Neural crest cell (in vitro differentiated cells): ENCODE measurements around the gene DOK1. TPM values are rescaled to one million over a fixed set of nuclear protein-coding genes. Genes with fewer than 3 reads are reported as not detected.

Experiments used
- DNase-seq: peaks from one replicate; pipeline ENCODE4 v3.0.0; 2021; ENCODE audit warnings: low read depth, mixed read lengths, low spot score
- H3K27ac Mint-ChIP-seq: one replicate; pipeline ENCODE4 v1.8.0; 2021; ENCODE audit warnings: mild to moderate bottlenecking, mixed read lengths; ENCODE audit not compliant: unreplicated experiment
- H3K27me3 Mint-ChIP-seq: 2 replicates; pipeline ENCODE4 v1.8.0; 2021; ENCODE audit warnings: low read depth, mild to moderate bottlenecking, mixed read lengths
- H3K36me3 Mint-ChIP-seq: 2 replicates; pipeline ENCODE4 v1.8.0; 2021; ENCODE audit warnings: low read depth, mild to moderate bottlenecking, mixed read lengths
- H3K4me1 Mint-ChIP-seq: 2 replicates; pipeline ENCODE4 v1.8.0; 2021; ENCODE audit warnings: mixed read lengths
- H3K4me3 Mint-ChIP-seq: one replicate; pipeline ENCODE4 v1.8.0; 2021; ENCODE audit warnings: mild to moderate bottlenecking, mixed read lengths
- H3K9me3 Mint-ChIP-seq: 2 replicates; pipeline ENCODE4 v1.8.0; 2021; ENCODE audit warnings: mixed read lengths
- CTCF ChIP-seq: fragments of 200-600 bp; sonication (generic); conservative IDR thresholded peaks from 2 replicates; pipeline ENCODE4 v1.5.0; 2021; ENCODE audit warnings: antibody characterized with exemption, mild to moderate bottlenecking
- total RNA-seq: library from RNA; stranded (reverse); gene quantifications from 2 replicates; pipeline ENCODE4 v1.2.1, GENCODE V29; 2021

The DOK1 gene
- total RNA-seq, 1 donor from 2014 or later = 22.4 TPM

GRCh38 chr2:74552914-74553811 lies 1.4 kb upstream of the DOK1 start:
- peak; percentile 52 for DNase-seq
- Mint-ChIP-seq H3K27ac (peak overlapping the region; percentile 95), H3K27me3 (peaks cover 10% of the 10 kb centered on the region), H3K4me3 (peak overlapping the region; percentile 96), H3K36me3 (peaks cover 9% of the 10 kb centered on the region), H3K4me1 (peaks cover 45% of the 10 kb centered on the region), H3K9me3 (no peaks in the 10 kb centered on the region)
- TF ChIP-seq CTCF = no peak

- Mint-ChIP-seq H3K36me3 (peaks cover 9% of the 10 kb centered on the region), H3K27ac (peak overlapping the region; percentile 88), H3K9me3 (no peaks in the 10 kb centered on the region), H3K4me3 (peak overlapping the region; percentile 94), H3K27me3 (peaks cover 8% of the 10 kb centered on the region), H3K4me1 (peaks cover 34% of the 10 kb centered on the region)
- TF ChIP-seq CTCF = peak; percentile 26
- DNase-seq = peak; percentile 49
These were observed 456 bp downstream of the DOK1 start for GRCh38 chr2:74554820-74555531.

- H3K4me1 Mint-ChIP-seq = peaks cover 27% of the 10 kb centered on the region
- H3K36me3 Mint-ChIP-seq = peaks cover 7% of the 10 kb centered on the region
- H3K4me3 Mint-ChIP-seq = peak overlapping the region; percentile 94
- DNase-seq = no peak
- H3K27ac Mint-ChIP-seq = no peak overlapping the region
- TF ChIP-seq CTCF = no peak
- no peaks in the 10 kb centered on the region for H3K9me3 Mint-ChIP-seq
- peaks cover 15% of the 10 kb centered on the region for H3K27me3 Mint-ChIP-seq
These were observed 1.1 kb downstream of the DOK1 start for GRCh38 chr2:74555610-74556103.

- Mint-ChIP-seq H3K27ac (peak overlapping the region; percentile 75), H3K4me3 (peak overlapping the region; percentile 72), H3K27me3 (peaks cover 19% of the 10 kb centered on the region), H3K9me3 (no peaks in the 10 kb centered on the region), H3K36me3 (peaks cover 7% of the 10 kb centered on the region), H3K4me1 (peaks cover 25% of the 10 kb centered on the region)
- DNase-seq = no peak
- TF ChIP-seq CTCF = no peak
These were observed 1.6 kb downstream of the DOK1 start for GRCh38 chr2:74556159-74556558.

- H3K4me1 Mint-ChIP-seq = peaks cover 18% of the 10 kb centered on the region
- TF ChIP-seq CTCF = no peak
- H3K27me3 Mint-ChIP-seq = peaks cover 26% of the 10 kb centered on the region
- peak overlapping the region; percentile 72 for H3K4me3 Mint-ChIP-seq
- no peak for DNase-seq
- peak overlapping the region; percentile 57 for H3K27ac Mint-ChIP-seq
- peaks cover 1% of the 10 kb centered on the region for H3K36me3 Mint-ChIP-seq
- H3K9me3 Mint-ChIP-seq = no peaks in the 10 kb centered on the region
These were observed 2.4 kb downstream of the DOK1 start for GRCh38 chr2:74556831-74557370.
